Trophoblast cell (in vitro differentiated cells and primary cell): ENCODE results near the gene INHBA.
A peak's percentile ranks its signal among the peaks of the same experiment; 100 is the strongest.

Experiments
- DNase-seq, 2 donors: peaks; one replicate each; pipeline ENCODE4 v3.0.0-alpha.2; 2016
- H2AFZ ChIP-seq: 2 replicates; pipeline ENCODE4 v1.6.1; 2013; ENCODE audit warnings: low read length, moderate library complexity, mild to moderate bottlenecking; ENCODE audit not compliant: insufficient read depth, poor library complexity
- H2AK5ac ChIP-seq: 2 replicates; pipeline ENCODE4 v1.6.1; 2013; ENCODE audit warnings: mild to moderate bottlenecking, low read length
- H2BK120ac ChIP-seq: 2 replicates; pipeline ENCODE4 v1.6.1; 2013; ENCODE audit warnings: low read length, mild to moderate bottlenecking, moderate library complexity; ENCODE audit not compliant: insufficient read depth, poor library complexity
- H2BK12ac ChIP-seq: 2 replicates; pipeline ENCODE4 v1.6.1; 2013; ENCODE audit warnings: mild to moderate bottlenecking, low read length, moderate library complexity
- H2BK5ac ChIP-seq: 2 replicates; pipeline ENCODE4 v1.6.1; 2013; ENCODE audit warnings: low read length, low read depth, moderate library complexity, mild to moderate bottlenecking; ENCODE audit not compliant: poor library complexity
- H3K14ac ChIP-seq: 2 replicates; pipeline ENCODE4 v1.6.1; 2013; ENCODE audit warnings: mild to moderate bottlenecking, low read length
- H3K18ac ChIP-seq: 2 replicates; pipeline ENCODE4 v1.6.1; 2013; ENCODE audit warnings: mild to moderate bottlenecking, low read length
- H3K23ac ChIP-seq: 2 replicates; pipeline ENCODE4 v1.6.1; 2013; ENCODE audit warnings: low read length
- H3K27ac ChIP-seq: 2 replicates; pipeline ENCODE4 v1.5.1; 2013; ENCODE audit warnings: low read depth, mild to moderate bottlenecking, inconsistent platforms, low read length, moderate library complexity
- H3K27me3 ChIP-seq: 2 replicates; pipeline ENCODE4 v1.6.1; 2013; ENCODE audit warnings: inconsistent platforms, mild to moderate bottlenecking, low read length, moderate library complexity; ENCODE audit not compliant: insufficient read depth
- H3K36me3 ChIP-seq, 2 experiments: 1 replicate in 1 of 2; 2 replicates in 1 of 2; pipeline ENCODE4 v1.6.1; 2013; ENCODE audit warnings: low read length in 2 of 2, mild to moderate bottlenecking in 2 of 2, moderate library complexity in 1 of 2; ENCODE audit not compliant: insufficient read depth in 2 of 2, control insufficient read depth in 1 of 2
- H3K4ac ChIP-seq: 2 replicates; pipeline ENCODE4 v1.6.1; 2013; ENCODE audit warnings: low read depth, mild to moderate bottlenecking, low read length, moderate library complexity
- H3K4me1 ChIP-seq, 2 experiments: 1 replicate in 1 of 2; 2 replicates in 1 of 2; pipeline ENCODE4 v1.6.1; 2013; ENCODE audit warnings: low read length in 2 of 2, mild to moderate bottlenecking in 2 of 2, moderate library complexity in 1 of 2; ENCODE audit not compliant: insufficient read depth in 2 of 2, control insufficient read depth in 1 of 2
- H3K4me2 ChIP-seq: 2 replicates; pipeline ENCODE4 v1.6.1; 2013; ENCODE audit warnings: inconsistent platforms, mild to moderate bottlenecking, low read length, moderate library complexity
- H3K4me3 ChIP-seq: 2 replicates; pipeline ENCODE4 v1.5.1; 2013; ENCODE audit warnings: mild to moderate bottlenecking, low read depth, low read length, inconsistent platforms
- H3K79me1 ChIP-seq: one replicate; pipeline ENCODE4 v1.6.1; 2013; ENCODE audit warnings: low read length
- H3K79me2 ChIP-seq: 2 replicates; pipeline ENCODE4 v1.6.1; 2013; ENCODE audit warnings: low read length, mild to moderate bottlenecking; ENCODE audit not compliant: control insufficient read depth, insufficient read depth, poor library complexity
- H3K9ac ChIP-seq: 2 replicates; pipeline ENCODE4 v1.6.1; 2013; ENCODE audit warnings: mild to moderate bottlenecking, low read length
- H3K9me3 ChIP-seq: 2 replicates; pipeline ENCODE4 v1.6.1; 2013; ENCODE audit warnings: low read depth, mild to moderate bottlenecking, control low read depth, inconsistent platforms, low read length; ENCODE audit not compliant: insufficient read depth
- H4K12ac ChIP-seq: 2 replicates; pipeline ENCODE4 v1.6.1; 2013; ENCODE audit warnings: low read depth, mild to moderate bottlenecking, low read length, moderate library complexity
- H4K8ac ChIP-seq: 2 replicates; pipeline ENCODE4 v1.6.1; 2013; ENCODE audit warnings: low read depth, mild to moderate bottlenecking, low read length, moderate library complexity
- H4K91ac ChIP-seq: one replicate; pipeline ENCODE4 v1.6.1; 2013; ENCODE audit warnings: low read depth, mild to moderate bottlenecking, low read length, moderate library complexity
- WGBS: extraction: QIAGEN DNeasy Blood & Tissue Kit; methylation state at CpG from one replicate; pipeline ENCODE4 v1.1.7; 2013; ENCODE audit warnings: missing lambda C conversion rate; ENCODE audit not compliant: insufficient read length, insufficient coverage; ENCODE audit errors: extremely low coverage; 5-methylcytosine and 5-hydroxymethylcytosine counted together

Gene INHBA

GRCh38 chr7:41679566-41679965 is 23.3 kb downstream of the INHBA start:
- no peak overlapping the region for H4K8ac ChIP-seq
- H3K4me1 ChIP-seq, result no peaks in the 10 kb centered on the region
- no peaks in the 10 kb centered on the region for H3K27me3 ChIP-seq
- H3K4me3 ChIP-seq, result no peak overlapping the region
- no peak overlapping the region for H2BK120ac ChIP-seq
- H3K27ac ChIP-seq, result no peak overlapping the region
- H2BK5ac ChIP-seq, result no peak overlapping the region
- WGBS, result no CpG with 5 or more reads among the region's 2 CpGs
- no peaks in the 10 kb centered on the region for H3K36me3 ChIP-seq
- H4K91ac ChIP-seq, result no peak overlapping the region
- no peak overlapping the region for H3K14ac ChIP-seq
- no peak overlapping the region for H2BK12ac ChIP-seq
- no peak overlapping the region for H3K4ac ChIP-seq
- H3K9ac ChIP-seq, result no peak overlapping the region
- no peak overlapping the region for H4K12ac ChIP-seq
- no peaks in the 10 kb centered on the region for H3K79me1 ChIP-seq
- no peak overlapping the region for H2AFZ ChIP-seq
- no peak overlapping the region for H3K4me2 ChIP-seq
- no peaks in the 10 kb centered on the region for H3K79me2 ChIP-seq
- no peak overlapping the region for H3K18ac ChIP-seq
- no peak for DNase-seq
- H3K23ac ChIP-seq, result no peak overlapping the region
- no peak overlapping the region for H2AK5ac ChIP-seq
- H3K9me3 ChIP-seq, result no peaks in the 10 kb centered on the region

GRCh38 chr7:41674505-41675023 is 28.3 kb downstream of the INHBA start:
- Histone ChIP-seq H3K18ac (no peak overlapping the region), H3K36me3 (no peaks in the 10 kb centered on the region), H3K27ac (no peak overlapping the region), H2BK120ac (no peak overlapping the region), H3K27me3 (no peaks in the 10 kb centered on the region), H4K12ac (no peak overlapping the region), H2AFZ (no peak overlapping the region), H4K8ac (no peak overlapping the region), H2BK5ac (no peak overlapping the region), H3K4me1 (no peaks in the 10 kb centered on the region), H3K9ac (no peak overlapping the region), H3K23ac (no peak overlapping the region), H3K4me3 (no peak overlapping the region), H3K14ac (no peak overlapping the region), H3K79me2 (no peaks in the 10 kb centered on the region), H3K4me2 (no peak overlapping the region), H3K4ac (no peak overlapping the region), H3K79me1 (no peaks in the 10 kb centered on the region), H2BK12ac (no peak overlapping the region), H4K91ac (no peak overlapping the region), H3K9me3 (no peaks in the 10 kb centered on the region), H2AK5ac (no peak overlapping the region)
- DNase-seq, result peak in 1 of 2 donors; percentile 79
- WGBS, result no CpG with 5 or more reads among the region's 4 CpGs

GRCh38 chr7:41661596-41661995 is 41.3 kb downstream of the INHBA start:
- H4K8ac ChIP-seq, result no peak overlapping the region
- H3K27me3 ChIP-seq, result no peaks in the 10 kb centered on the region
- H2BK5ac ChIP-seq, result no peak overlapping the region
- no peak overlapping the region for H3K4ac ChIP-seq
- no peaks in the 10 kb centered on the region for H3K79me1 ChIP-seq
- no peak overlapping the region for H3K4me3 ChIP-seq
- no peak overlapping the region for H2AK5ac ChIP-seq
- no peak overlapping the region for H2BK12ac ChIP-seq
- no peak overlapping the region for H3K14ac ChIP-seq
- no peak overlapping the region for H4K91ac ChIP-seq
- H3K23ac ChIP-seq, result no peak overlapping the region
- H3K79me2 ChIP-seq, result no peaks in the 10 kb centered on the region
- no peak overlapping the region for H2AFZ ChIP-seq
- H3K27ac ChIP-seq, result no peak overlapping the region
- DNase-seq, result no peak
- H3K4me2 ChIP-seq, result no peak overlapping the region
- no peak overlapping the region for H4K12ac ChIP-seq
- no peak overlapping the region for H3K18ac ChIP-seq
- no peak overlapping the region for H2BK120ac ChIP-seq
- no peaks in the 10 kb centered on the region for H3K36me3 ChIP-seq
- H3K9me3 ChIP-seq, result no peaks in the 10 kb centered on the region
- no peak overlapping the region for H3K9ac ChIP-seq
- H3K4me1 ChIP-seq, result no peaks in the 10 kb centered on the region

- no peak overlapping the region for H2AK5ac ChIP-seq
- no peak overlapping the region for H3K4me2 ChIP-seq
- H3K4me3 ChIP-seq, result no peak overlapping the region
- H3K79me2 ChIP-seq, result no peaks in the 10 kb centered on the region
- no peak overlapping the region for H3K18ac ChIP-seq
- no CpG with 5 or more reads among the region's 3 CpGs for WGBS
- no peaks in the 10 kb centered on the region for H3K79me1 ChIP-seq
- H3K4ac ChIP-seq, result no peak overlapping the region
- H4K12ac ChIP-seq, result no peak overlapping the region
- H3K27ac ChIP-seq, result no peak overlapping the region
- H3K9me3 ChIP-seq, result no peaks in the 10 kb centered on the region
- H3K4me1 ChIP-seq, result no peaks in the 10 kb centered on the region
- H3K23ac ChIP-seq, result no peak overlapping the region
- H3K9ac ChIP-seq, result no peak overlapping the region
- H4K91ac ChIP-seq, result no peak overlapping the region
- H2BK12ac ChIP-seq, result no peak overlapping the region
- H3K36me3 ChIP-seq, result no peaks in the 10 kb centered on the region
- H2BK5ac ChIP-seq, result no peak overlapping the region
- H2BK120ac ChIP-seq, result no peak overlapping the region
- no peak overlapping the region for H4K8ac ChIP-seq
- H2AFZ ChIP-seq, result no peak overlapping the region
- no peak for DNase-seq
- H3K14ac ChIP-seq, result no peak overlapping the region
- no peaks in the 10 kb centered on the region for H3K27me3 ChIP-seq
Measured at GRCh38 chr7:41659539-41659938, 43.4 kb downstream of the INHBA start.
